Right hindlimb (tissue), 1 donor: ENCODE results near the gene DHRS9.

ENCODE experiments used
- DNase-seq: peaks from one replicate; pipeline ENCODE4 v3.0.0-alpha.2; 2018

The DHRS9 gene

DNA sequence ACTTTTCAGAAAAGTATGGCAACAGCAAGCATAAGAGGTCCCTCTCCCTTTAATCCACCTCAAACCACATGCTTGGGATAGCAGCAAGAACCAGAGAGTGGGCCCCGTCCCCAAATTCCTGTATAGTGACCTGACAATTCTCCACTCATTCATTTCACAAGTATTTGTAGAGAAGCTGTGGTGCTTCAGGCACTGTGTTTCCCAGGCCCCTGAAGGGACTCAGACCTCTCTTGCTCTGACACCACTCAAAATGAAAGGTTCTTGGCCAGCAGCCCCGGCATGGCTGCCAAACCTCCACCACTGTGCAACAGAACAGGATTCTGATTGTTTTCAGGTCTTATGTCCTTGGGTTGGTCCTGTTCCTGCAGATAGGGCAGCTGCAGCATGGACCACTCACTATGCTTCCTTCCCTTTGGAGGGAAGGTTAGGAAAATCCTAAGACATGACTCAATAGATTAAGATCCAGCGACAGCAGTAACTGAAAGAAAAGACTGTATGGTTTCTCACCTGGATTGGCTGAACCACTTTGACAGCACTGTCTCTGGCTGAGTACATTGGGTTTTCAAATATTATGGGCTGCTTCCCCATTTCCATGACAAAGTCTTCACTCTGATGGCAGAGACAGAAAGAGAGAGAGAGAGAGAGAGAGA, 67.6 kb downstream of the DHRS9 start:
- DNase-seq, result no peak

DNA sequence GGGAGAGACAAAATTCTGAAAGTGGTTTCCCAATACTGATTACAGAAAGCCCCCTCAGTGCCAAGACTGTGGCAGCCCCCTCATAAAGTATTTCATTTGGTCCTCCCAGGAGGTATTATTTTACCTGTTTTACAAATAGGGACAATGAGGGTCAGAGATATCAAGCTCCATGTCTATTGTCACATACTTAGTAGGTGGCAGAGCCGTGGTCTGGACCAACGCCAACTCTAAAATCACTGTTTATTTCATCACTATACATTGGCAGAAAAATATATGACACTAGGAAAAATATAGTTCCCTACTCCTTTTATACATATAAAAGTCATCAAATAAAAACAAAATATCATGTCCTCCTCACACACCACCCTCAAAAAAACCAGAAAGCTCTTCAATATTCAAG, 68.6 kb downstream of the DHRS9 start:
- no peak for DNase-seq

DNA sequence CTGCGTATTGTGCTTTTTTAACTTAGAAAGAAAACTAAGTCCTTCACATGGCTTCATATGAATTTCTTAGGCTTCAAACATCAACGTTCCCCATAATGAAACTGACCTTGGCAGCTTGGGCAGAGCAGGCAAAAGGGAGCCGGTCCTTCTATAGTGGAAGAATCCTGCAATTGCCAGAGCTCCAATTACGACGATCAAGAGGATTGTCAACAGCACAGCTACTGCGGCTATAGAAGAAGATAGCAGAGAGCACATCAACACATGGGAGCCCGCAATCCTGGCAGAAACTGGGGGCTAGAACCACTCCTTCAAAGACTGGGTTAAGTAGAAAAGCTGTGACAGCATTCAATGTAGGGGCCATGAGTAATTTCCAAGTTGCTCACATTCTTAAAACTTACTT, 69.8 kb downstream of the DHRS9 start:
- no peak for DNase-seq

DNA sequence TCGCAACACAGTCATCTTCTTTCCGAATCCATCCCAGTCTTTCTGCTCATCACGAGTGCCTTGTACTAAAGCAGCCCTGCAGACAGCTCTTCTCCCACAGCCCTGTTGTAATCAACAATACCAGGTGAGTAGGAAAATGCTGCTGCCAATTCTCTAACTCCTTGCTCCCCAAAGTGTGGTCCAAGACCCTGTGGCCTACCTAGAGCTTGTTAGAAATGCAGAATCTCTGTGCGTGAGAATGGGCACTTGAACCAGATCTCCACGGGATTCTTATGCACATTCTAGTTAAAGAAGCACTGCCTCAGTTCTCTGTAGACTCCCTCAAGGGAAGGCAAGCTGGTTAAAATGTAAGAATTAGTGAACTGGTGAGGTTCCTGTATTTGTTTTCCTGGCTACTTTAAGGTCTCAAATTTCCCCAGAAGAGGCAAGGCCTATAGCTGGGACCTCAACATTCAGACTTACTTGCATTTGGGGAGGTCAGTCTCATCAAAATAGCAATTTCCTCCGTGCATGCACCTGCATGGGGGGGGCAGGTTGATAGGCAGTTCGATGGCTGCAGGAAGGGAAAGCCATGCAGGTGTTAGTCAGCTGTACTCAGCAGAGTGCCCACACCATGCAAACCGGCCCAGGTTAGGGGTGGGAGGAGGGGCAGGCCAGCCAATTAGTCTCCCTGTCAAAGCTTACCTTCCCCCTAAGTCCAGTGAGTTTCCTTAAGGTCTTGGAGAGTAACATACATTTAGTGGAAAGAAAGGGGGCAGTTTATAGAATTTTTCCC, 70.8 kb downstream of the DHRS9 start:
- no peak for DNase-seq

DNA sequence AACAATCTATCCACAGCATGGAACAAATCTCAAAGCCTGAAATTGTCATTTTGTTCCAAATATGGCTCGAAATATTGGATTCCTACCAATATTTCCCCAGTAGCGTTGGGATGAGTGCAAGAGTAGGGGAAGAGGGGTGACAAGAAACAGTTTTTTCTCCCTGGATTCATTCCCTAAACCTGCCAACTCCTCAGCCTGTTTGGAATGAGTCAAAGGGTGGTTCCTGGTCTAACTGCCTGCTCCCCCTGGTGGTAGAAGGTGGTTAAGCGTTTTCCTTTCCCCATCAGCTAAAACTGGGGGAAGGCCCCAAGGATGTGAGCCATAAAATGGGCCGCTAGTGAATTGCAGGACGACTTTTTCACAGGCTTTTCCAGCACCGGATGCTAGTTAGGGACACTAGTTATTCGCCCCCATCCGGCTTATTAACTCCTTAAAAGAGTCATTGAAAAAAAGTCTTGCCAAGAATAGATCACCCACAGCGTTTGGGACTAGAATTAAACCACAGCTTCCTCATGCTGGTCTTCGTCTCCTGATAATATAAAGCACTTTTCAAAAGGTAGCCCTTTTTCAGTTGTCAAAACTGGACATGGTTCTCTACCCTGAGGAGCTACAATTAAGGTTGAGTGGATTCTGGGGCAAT, 72.5 kb downstream of the DHRS9 start:
- DNase-seq, result no peak

DNA sequence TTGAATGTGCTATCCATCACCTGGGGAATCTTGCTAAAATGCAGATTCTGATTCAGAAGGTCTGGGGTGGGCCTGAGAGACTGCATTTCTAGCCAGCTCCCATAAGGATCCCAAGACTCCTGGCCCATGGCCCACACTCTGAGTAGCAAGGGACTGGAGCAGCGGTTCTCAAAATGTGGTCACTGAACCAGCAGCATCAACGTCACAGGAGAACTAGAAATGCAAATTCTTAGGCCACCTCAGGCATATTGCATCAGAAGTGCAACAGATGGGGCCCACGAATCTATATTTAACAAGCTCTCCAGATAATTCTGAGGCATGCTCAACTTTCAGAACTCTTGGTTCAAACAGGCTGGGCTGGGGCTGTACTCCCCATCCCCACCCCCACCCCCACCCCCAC, 74.6 kb downstream of the DHRS9 start:
- DNase-seq, result no peak
